ENCODE data around the gene SLC35G6. TPM values are rescaled to one million over a fixed set of nuclear protein-coding genes. Genes with fewer than 3 reads are reported as not detected.

The SLC35G6 gene
- total and polyA plus RNA-seq, 2 of the 13 experiments (the other 11 are each of a cell fraction or from before 2014, with no cell fraction given): 0.07 TPM; not detected in 1

GRCh38 chr17:7444682-7445618 is 36.3 kb upstream of the SLC35G6 start, which contains the start of gene CHRNB1 (continued):
- TF ChIP-seq ISX (CRISPR knock-in tag; conservative IDR thresholded peaks at IDR 0.05): no peak
- TF ChIP-seq, protein P1, sequence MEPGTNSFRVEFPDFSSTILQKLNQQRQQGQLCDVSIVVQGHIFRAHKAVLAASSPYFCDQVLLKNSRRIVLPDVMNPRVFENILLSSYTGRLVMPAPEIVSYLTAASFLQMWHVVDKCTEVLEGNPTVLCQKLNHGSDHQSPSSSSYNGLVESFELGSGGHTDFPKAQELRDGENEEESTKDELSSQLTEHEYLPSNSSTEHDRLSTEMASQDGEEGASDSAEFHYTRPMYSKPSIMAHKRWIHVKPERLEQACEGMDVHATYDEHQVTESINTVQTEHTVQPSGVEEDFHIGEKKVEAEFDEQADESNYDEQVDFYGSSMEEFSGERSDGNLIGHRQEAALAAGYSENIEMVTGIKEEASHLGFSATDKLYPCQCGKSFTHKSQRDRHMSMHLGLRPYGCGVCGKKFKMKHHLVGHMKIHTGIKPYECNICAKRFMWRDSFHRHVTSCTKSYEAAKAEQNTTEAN (CRISPR knock-in tag; conservative IDR thresholded peaks at IDR 0.05): no peak
- TF ChIP-seq GTF2F1 (IDR thresholded peaks at IDR 0.05; ENCODE audit: low read length): no peak
- no peak for TF ChIP-seq KMT2B (CRISPR knock-in tag; IDR thresholded peaks at IDR 0.05)
- TF ChIP-seq TAF15 (IDR thresholded peaks at IDR 0.05; ENCODE audit: low read depth, low read length, poor library complexity, severe bottlenecking): no peak
- no peak for TF ChIP-seq SRSF4 (IDR thresholded peaks at IDR 0.05; ENCODE audit: low read depth, low read length, poor library complexity, severe bottlenecking)
- peak; percentile 16 for TF ChIP-seq HNRNPK (IDR thresholded peaks at IDR 0.05; ENCODE audit: low read depth, low read length, poor library complexity, severe bottlenecking)
- no peak for TF ChIP-seq ZBTB40 (IDR thresholded peaks at IDR 0.05)
- TF ChIP-seq ZBTB40 (CRISPR knock-in tag; IDR thresholded peaks at IDR 0.05): 0 out of 2 replicates have a peak, but pooled peaks have one; percentile 18
- no peak for TF ChIP-seq NFATC3 (CRISPR knock-in tag; IDR thresholded peaks at IDR 0.05)
- TF ChIP-seq ZNF569 (CRISPR knock-in tag; IDR thresholded peaks at IDR 0.05; ENCODE audit: borderline replicate concordance): no peak
- peak; percentile 33; the same call in 1 of the 2 replicates for TF ChIP-seq ELF1 (CRISPR knock-in tag; IDR thresholded peaks at IDR 0.05)
- TF ChIP-seq, protein P2, sequence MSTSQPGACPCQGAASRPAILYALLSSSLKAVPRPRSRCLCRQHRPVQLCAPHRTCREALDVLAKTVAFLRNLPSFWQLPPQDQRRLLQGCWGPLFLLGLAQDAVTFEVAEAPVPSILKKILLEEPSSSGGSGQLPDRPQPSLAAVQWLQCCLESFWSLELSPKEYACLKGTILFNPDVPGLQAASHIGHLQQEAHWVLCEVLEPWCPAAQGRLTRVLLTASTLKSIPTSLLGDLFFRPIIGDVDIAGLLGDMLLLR (CRISPR knock-in tag; IDR thresholded peaks at IDR 0.05): no peak
- no peak for TF ChIP-seq ARNT (IDR thresholded peaks at IDR 0.05)
- TF ChIP-seq ZNF546 (CRISPR knock-in tag; conservative IDR thresholded peaks at IDR 0.05): no peak
- TF ChIP-seq REXO4 (CRISPR knock-in tag; IDR thresholded peaks at IDR 0.05; ENCODE audit: borderline replicate concordance): no peak
- peak; percentile 54; the same call in 1 of the 2 replicates for TF ChIP-seq CEBPG (CRISPR knock-in tag; IDR thresholded peaks at IDR 0.05)
- TF ChIP-seq ZFP82 (CRISPR knock-in tag; IDR thresholded peaks at IDR 0.05; ENCODE audit: borderline replicate concordance): no peak
- no peak for TF ChIP-seq TRIM24 (CRISPR knock-in tag; IDR thresholded peaks at IDR 0.05)

Data from HepG2 (cell line).